Endothelial cell of umbilical vein (primary cell): ENCODE data around the gene NHLRC1. TPM values are rescaled to one million over a fixed set of nuclear protein-coding genes. Genes with fewer than 3 reads are reported as not detected.

Experiments used
- BruUV-seq: library from RNA; stranded (reverse); fragments of 400-500 nt; replicated peaks from 2 replicates; lab custom pipeline; 2021; lab: Mats Ljungman, UMichigan
- CTCF ChIA-PET: fragments of 300-600, 350-600 bp; sonication (Branson Sonifier 250); formaldehyde crosslinking; loops from one replicate; lab custom pipeline; 2021; ENCODE audit warnings: antibody characterized with exemption, inconsistent platforms; lab: Charles Lee
- POLR2A ChIA-PET: fragments of 300-600, 350-600 bp; sonication (Branson Sonifier 250); formaldehyde crosslinking; loops from one replicate; lab custom pipeline; 2021; ENCODE audit warnings: antibody characterized with exemption, inconsistent platforms; lab: Charles Lee
- DNase-seq: peaks from one replicate; pipeline ENCODE4 v3.0.0-alpha.2; 2011; ENCODE audit warnings: low read depth, low spot score
- FAIRE-seq: peaks from 2 replicates; lab custom pipeline; 2011; peaks lifted over from hg19 to GRCh38; lab: Jason Lieb, UNC
- H2AFZ ChIP-seq: 2 replicates; pipeline ENCODE4 v1.6.0; 2012; ENCODE audit warnings: low read depth, low read length, control low read depth, inconsistent platforms
- H3K27ac ChIP-seq: 2 replicates; pipeline ENCODE4 v1.5.1; 2011; ENCODE audit warnings: low read depth, mild to moderate bottlenecking, control low read depth, low read length, moderate library complexity; ENCODE audit not compliant: insufficient read depth
- H3K27me3 ChIP-seq, 2 experiments: 2 replicates each; pipeline versions ENCODE4 v1.6.0 to v1.6.1; 2011; ENCODE audit warnings: low read length in 2 of 2, mixed read lengths in 1 of 2; ENCODE audit not compliant: control insufficient read depth in 2 of 2, insufficient read depth in 2 of 2
- H3K36me3 ChIP-seq, 2 experiments: 2 replicates in 1 of 2; 3 replicates in 1 of 2; pipeline ENCODE4 v1.5.1; 2011; ENCODE audit warnings: low read length in 2 of 2, mild to moderate bottlenecking in 1 of 2, moderate library complexity in 1 of 2; ENCODE audit not compliant: control insufficient read depth in 2 of 2, insufficient read depth in 2 of 2; ENCODE audit errors: extremely low read depth in 1 of 2
- H3K4me1 ChIP-seq: 3 replicates; pipeline ENCODE4 v1.5.1; 2011; ENCODE audit warnings: mild to moderate bottlenecking, low read length; ENCODE audit not compliant: control insufficient read depth, insufficient read depth; ENCODE audit errors: extremely low read depth
- H3K4me2 ChIP-seq: 2 replicates; pipeline ENCODE4 v1.6.1; 2011; ENCODE audit warnings: low read length, control low read depth, mixed read lengths; ENCODE audit not compliant: insufficient read depth
- H3K4me3 ChIP-seq, 3 experiments: fragments of 200-600 bp in 1 of 3; sonication (generic), shearing (Covaris generic) in 1 of 3; replicated peaks in 1 of 3; 2 replicates each; pipeline ENCODE4 v1.5.1; 2011 to 2016; ENCODE audit warnings: control low read depth in 3 of 3, low read length in 3 of 3, mild to moderate bottlenecking in 2 of 3, inconsistent platforms in 1 of 3, low read depth in 1 of 3, moderate library complexity in 1 of 3; ENCODE audit not compliant: insufficient read depth in 1 of 3
- H3K79me2 ChIP-seq: 2 replicates; pipeline ENCODE4 v1.6.0; 2012; ENCODE audit warnings: low read length, inconsistent platforms; ENCODE audit not compliant: control insufficient read depth, insufficient read depth
- H3K9ac ChIP-seq: replicated peaks from 2 replicates; pipeline ENCODE3; 2011; ENCODE audit warnings: low read length, control low read depth; ENCODE audit not compliant: insufficient read depth; ENCODE audit errors: extremely low read depth
- H3K9me1 ChIP-seq: replicated peaks from 3 replicates; pipeline ENCODE4 v1.6.0; 2011; ENCODE audit warnings: mild to moderate bottlenecking, low read length; ENCODE audit not compliant: control insufficient read depth, insufficient read depth; ENCODE audit errors: extremely low read depth
- H3K9me3 ChIP-seq: replicated peaks from 2 replicates; pipeline ENCODE4 v1.5.1; 2012; ENCODE audit warnings: low read length, inconsistent platforms; ENCODE audit not compliant: control insufficient read depth, insufficient read depth
- H4K20me1 ChIP-seq: replicated peaks from 2 replicates; pipeline ENCODE3; 2011; ENCODE audit warnings: mild to moderate bottlenecking, low read length; ENCODE audit not compliant: control insufficient read depth, insufficient read depth; ENCODE audit errors: extremely low read depth
- EZH2 ChIP-seq: IDR thresholded peaks from 2 replicates; pipeline ENCODE4 v1.6.1; 2012; ENCODE audit warnings: borderline replicate concordance, low read depth, mild to moderate bottlenecking, moderate library complexity, low read length, inconsistent platforms; ENCODE audit not compliant: severe bottlenecking
- FOS ChIP-seq: IDR thresholded peaks from 2 replicates; pipeline ENCODE4 v1.6.1; 2011; ENCODE audit warnings: mild to moderate bottlenecking, low read length, moderate library complexity, borderline replicate concordance; ENCODE audit not compliant: insufficient read depth
- GATA2 ChIP-seq: IDR thresholded peaks from 2 replicates; pipeline ENCODE4 v1.7.0; 2011; ENCODE audit warnings: low read depth, mild to moderate bottlenecking, moderate library complexity, mixed read lengths, low read length; ENCODE audit not compliant: insufficient read length, insufficient read depth
- JUN ChIP-seq: IDR thresholded peaks from 2 replicates; pipeline ENCODE4 v1.6.1; 2011; ENCODE audit warnings: borderline replicate concordance, low read depth; ENCODE audit not compliant: insufficient read length, insufficient read depth
- MAX ChIP-seq: IDR thresholded peaks from 2 replicates; pipeline ENCODE4 v1.6.1; 2011; ENCODE audit not compliant: insufficient read depth, insufficient read length
- MYC ChIP-seq: IDR thresholded peaks from one replicate; pipeline ENCODE4 v1.6.1; 2011; ENCODE audit warnings: mild to moderate bottlenecking, low read depth, low read length
- POLR2AphosphoS5 ChIP-seq: IDR thresholded peaks from 2 replicates; pipeline ENCODE4 v1.6.1; 2012; ENCODE audit warnings: low read depth, mild to moderate bottlenecking, control low read depth, low read length, moderate library complexity; ENCODE audit not compliant: insufficient read depth
- dilution Hi-C: fragments of 300-500 bp; cut with MboI; formaldehyde crosslinking; loops from one replicate; pipeline ENCODE4 v1.15.0; 2019; ENCODE audit warnings: low sequenced_read_pairs; ENCODE audit not compliant: extremely low pct_ligation_motif_present
- intact Hi-C: fragments of 100-400 bp; cut with micrococcal nuclease; formaldehyde crosslinking; loops from one replicate; pipeline ENCODE4 v1.10.0; 2022
- polyA plus RNA-seq, 4 experiments: library from polyadenylated mRNA; depleted of rRNA in 3 of 4; stranded (reverse) in 3 of 4; unstranded in 1 of 4; fragments of >200 nt; gene quantifications; 2 replicates each; pipeline versions ENCODE4 v1.2.1 to v1.2.3, GENCODE V29; 2011 to 2012; ENCODE audit warnings: missing spikeins in 1 of 4
- total RNA-seq: library from RNA; stranded (reverse); gene quantifications from 2 replicates; pipeline ENCODE4 v1.2.3, GENCODE V29; 2021

NHLRC1 gene
- total and polyA plus RNA-seq, 2 donors (not counting 3 experiments of a cell fraction or from before 2014, with no cell fraction given), result 1.7 to 2.3 TPM

GRCh38 chr6:18166312-18167036, 44.0 kb upstream of the NHLRC1 start:
- Histone ChIP-seq H3K9me3 (no peaks in the 10 kb centered on the region), H3K27ac (no peak overlapping the region), H3K4me3 (no peak overlapping the region), H2AFZ (no peak overlapping the region), H4K20me1 (no peaks in the 10 kb centered on the region), H3K27me3 (no peaks in the 10 kb centered on the region), H3K4me2 (no peak overlapping the region), H3K36me3 (peaks cover 0 to 2% of the 10 kb centered on the region in 2 experiments), H3K9me1 (no peaks in the 10 kb centered on the region), H3K9ac (no peak overlapping the region), H3K4me1 (no peaks in the 10 kb centered on the region), H3K79me2 (no peaks in the 10 kb centered on the region)
- no TSS peak for BruUV-seq
- no peak for TF ChIP-seq JUN
- no peak for TF ChIP-seq FOS
- no peak for TF ChIP-seq EZH2
- TF ChIP-seq MAX, result no peak
- TF ChIP-seq MYC, result no peak
- TF ChIP-seq POLR2AphosphoS5, result no peak
- TF ChIP-seq GATA2, result no peak
- ChIA-PET POLR2A (interaction anchor here (0.6 kb wide), 1 partner anchor 373 kb away, joined by 3 read pairs; no protein-coding TSS in a partner anchor), CTCF (no interaction called here)
- no peak for FAIRE-seq
- dilution Hi-C loops (no loop called here), intact Hi-C loops (no loop called here)
- no peak for DNase-seq
